IMR-90 (cell line): ENCODE results near the gene DRAXIN. TPM values are rescaled to one million over a fixed set of nuclear protein-coding genes. Genes with fewer than 3 reads are reported as not detected.

Experiments
- ATAC-seq: fragments of 200-7000 bp; cut with Tn5 transposase; 2 replicates; pipeline ENCODE4 v1.9.1; 2020; ENCODE audit warnings: low read depth, mild to moderate bottlenecking, moderate library complexity
- BruUV-seq: library from RNA; stranded (reverse); fragments of 400-500 nt; replicated peaks from 2 replicates; lab custom pipeline; 2021; lab: Mats Ljungman, UMichigan
- CTCF ChIA-PET: fragments of 300-600 bp; formaldehyde crosslinking; extraction: SDS; loops from one replicate; lab custom pipeline; 2021; ENCODE audit warnings: antibody characterized with exemption; lab: Yijun Ruan, JAX
- POLR2A ChIA-PET: fragments of 300-600 bp; sonication (Branson Sonifier 250); formaldehyde crosslinking; loops from one replicate; lab custom pipeline; 2022; ENCODE audit warnings: antibody characterized with exemption; ENCODE audit not compliant: unreplicated experiment; lab: Charles Lee
- DNase-seq: peaks from one replicate; pipeline ENCODE4 v3.0.0; 2013
- H2AFZ ChIP-seq: replicated peaks from 2 replicates; pipeline ENCODE3; 2013; ENCODE audit warnings: low read length, mild to moderate bottlenecking; ENCODE audit not compliant: poor library complexity
- H2AK5ac ChIP-seq: 2 replicates; pipeline ENCODE4 v1.6.1; 2013; ENCODE audit warnings: low read depth, low read length, inconsistent platforms
- H2AK9ac ChIP-seq: replicated peaks from 2 replicates; pipeline ENCODE3; 2013; ENCODE audit warnings: mild to moderate bottlenecking, low read depth, low read length, moderate library complexity; ENCODE audit not compliant: poor library complexity
- H2BK120ac ChIP-seq: 2 replicates; pipeline ENCODE4 v1.6.1; 2013; ENCODE audit warnings: low read depth, low read length, inconsistent platforms
- H2BK15ac ChIP-seq: 3 replicates; pipeline ENCODE4 v1.6.1; 2013; ENCODE audit warnings: low read depth, low read length, inconsistent platforms
- H2BK20ac ChIP-seq: 2 replicates; pipeline ENCODE4 v1.6.1; 2013; ENCODE audit warnings: low read depth, mild to moderate bottlenecking, inconsistent platforms, low read length, moderate library complexity
- H2BK5ac ChIP-seq: 2 replicates; pipeline ENCODE4 v1.6.1; 2013; ENCODE audit warnings: mild to moderate bottlenecking, low read depth, low read length, inconsistent platforms; ENCODE audit not compliant: poor library complexity, severe bottlenecking
- H3K14ac ChIP-seq: replicated peaks from 2 replicates; pipeline ENCODE4 v1.6.1; 2013; ENCODE audit warnings: low read depth, low read length, inconsistent platforms
- H3K18ac ChIP-seq: 2 replicates; pipeline ENCODE4 v1.6.1; 2013; ENCODE audit warnings: low read depth, low read length, control low read depth
- H3K23ac ChIP-seq: 2 replicates; pipeline ENCODE4 v1.6.1; 2013; ENCODE audit warnings: low read depth, low read length, inconsistent platforms
- H3K27ac ChIP-seq: 2 replicates; pipeline ENCODE4 v1.5.1; 2013; ENCODE audit warnings: mild to moderate bottlenecking, control low read depth, low read length; ENCODE audit not compliant: insufficient read depth
- H3K27me3 ChIP-seq: 2 replicates; pipeline ENCODE4 v1.6.1; 2013; ENCODE audit warnings: low read length; ENCODE audit not compliant: control insufficient read depth, insufficient read depth
- H3K36me3 ChIP-seq: 2 replicates; pipeline ENCODE4 v1.6.1; 2013; ENCODE audit warnings: low read length, mixed read lengths; ENCODE audit not compliant: control insufficient read depth, insufficient read depth
- H3K4ac ChIP-seq: 2 replicates; pipeline ENCODE4 v1.6.1; 2013; ENCODE audit warnings: low read depth, low read length, inconsistent platforms
- H3K4me1 ChIP-seq: 2 replicates; pipeline ENCODE4 v1.6.1; 2013; ENCODE audit warnings: low read length, mixed read lengths; ENCODE audit not compliant: control insufficient read depth, insufficient read depth
- H3K4me2 ChIP-seq: 2 replicates; pipeline ENCODE4 v1.6.1; 2013; ENCODE audit warnings: low read depth, mild to moderate bottlenecking, control low read depth, low read length, moderate library complexity
- H3K4me3 ChIP-seq: 2 replicates; pipeline ENCODE4 v1.5.1; 2013; ENCODE audit warnings: low read depth, mild to moderate bottlenecking, control low read depth, low read length, moderate library complexity; ENCODE audit not compliant: insufficient read depth
- H3K56ac ChIP-seq: 2 replicates; pipeline ENCODE4 v1.6.1; 2013; ENCODE audit warnings: low read length, inconsistent platforms; ENCODE audit not compliant: insufficient read depth; ENCODE audit errors: extremely low read depth
- H3K79me1 ChIP-seq, 2 experiments: 2 replicates each; pipeline ENCODE4 v1.6.1; 2013; ENCODE audit warnings: low read length in 2 of 2, inconsistent platforms in 1 of 2, low read depth in 1 of 2
- H3K9ac ChIP-seq: 2 replicates; pipeline ENCODE4 v1.6.1; 2013; ENCODE audit warnings: low read depth, low read length, control low read depth
- H3K9me1 ChIP-seq: 2 replicates; pipeline ENCODE4 v1.6.1; 2013; ENCODE audit warnings: low read length, inconsistent platforms; ENCODE audit not compliant: insufficient read depth
- H3K9me3 ChIP-seq: 2 replicates; pipeline ENCODE4 v1.6.1; 2013; ENCODE audit warnings: low read length; ENCODE audit not compliant: control insufficient read depth, insufficient read depth
- H4K20me1 ChIP-seq: 2 replicates; pipeline ENCODE4 v1.6.1; 2013; ENCODE audit warnings: low read length, inconsistent platforms; ENCODE audit not compliant: insufficient read depth
- H4K5ac ChIP-seq: 2 replicates; pipeline ENCODE4 v1.6.1; 2013; ENCODE audit warnings: mild to moderate bottlenecking, low read depth, low read length, control low read depth
- H4K8ac ChIP-seq, 2 experiments: 2 replicates each; pipeline ENCODE4 v1.6.1; 2013; ENCODE audit warnings: low read depth in 2 of 2, low read length in 2 of 2, control low read depth in 1 of 2, inconsistent platforms in 1 of 2
- H4K91ac ChIP-seq: 2 replicates; pipeline ENCODE4 v1.6.1; 2013; ENCODE audit warnings: low read depth, low read length, inconsistent platforms; ENCODE audit not compliant: insufficient read depth
- BHLHE40 ChIP-seq: fragments of 150-350 bp; IDR thresholded peaks from 2 replicates; pipeline ENCODE4 v1.6.1; 2016; ENCODE audit warnings: mild to moderate bottlenecking, low read depth, low read length
- CEBPB ChIP-seq: IDR thresholded peaks from 2 replicates; pipeline ENCODE4 v1.6.1; 2012; ENCODE audit warnings: low read depth, low read length, improper control_type of control experiment
- CHD1 ChIP-seq: IDR thresholded peaks from 2 replicates; pipeline ENCODE4 v1.6.1; 2012; ENCODE audit warnings: low read depth, low read length, improper control_type of control experiment
- FOS ChIP-seq: fragments of 150-350 bp; IDR thresholded peaks from 2 replicates; pipeline ENCODE4 v1.6.1; 2016; ENCODE audit warnings: low read depth, low read length
- MAFK ChIP-seq: IDR thresholded peaks from 2 replicates; pipeline ENCODE4 v1.6.1; 2012; ENCODE audit warnings: low read depth, low read length, improper control_type of control experiment
- MXI1 ChIP-seq: IDR thresholded peaks from 2 replicates; pipeline ENCODE4 v1.6.1; 2012; ENCODE audit warnings: low read depth, mild to moderate bottlenecking, low read length, moderate library complexity, borderline replicate concordance
- NFE2L2 ChIP-seq: fragments of 150-350 bp; IDR thresholded peaks from 2 replicates; pipeline ENCODE4 v1.6.1; 2016; ENCODE audit warnings: low read depth, mild to moderate bottlenecking, low read length
- POLR2A ChIP-seq: IDR thresholded peaks from 2 replicates; pipeline ENCODE4 v1.6.1; 2012; ENCODE audit warnings: mild to moderate bottlenecking, low read depth, low read length
- RAD21 ChIP-seq: IDR thresholded peaks from 2 replicates; pipeline ENCODE4 v1.6.1; 2012; ENCODE audit warnings: low read length, improper control_type of control experiment
- RCOR1 ChIP-seq: IDR thresholded peaks from 2 replicates; pipeline ENCODE4 v1.6.1; 2012; ENCODE audit warnings: mild to moderate bottlenecking, low read length, improper control_type of control experiment; ENCODE audit not compliant: insufficient replicate concordance
- RFX5 ChIP-seq: IDR thresholded peaks from 2 replicates; pipeline ENCODE4 v1.8.0; 2012; ENCODE audit warnings: low read depth, mild to moderate bottlenecking, low read length, moderate library complexity
- SMC3 ChIP-seq: fragments of 150-350 bp; IDR thresholded peaks from 2 replicates; pipeline ENCODE4 v1.6.1; 2016; ENCODE audit warnings: low read depth, mild to moderate bottlenecking, antibody characterized with exemption, low read length, moderate library complexity
- WGBS, 2 experiments: methylation state at CpG; one replicate each; pipeline versions ENCODE4 v1.1.5 to v1.1.7; 2013; ENCODE audit warnings: missing lambda C conversion rate in 2 of 2; ENCODE audit not compliant: insufficient read length in 1 of 2; ENCODE audit errors: extremely low coverage in 2 of 2; 5-methylcytosine and 5-hydroxymethylcytosine counted together
- dilution Hi-C: fragments of 300-500 bp; cut with HindIII; formaldehyde crosslinking; loops from one replicate; pipeline ENCODE4 v1.14.3; 2018; ENCODE audit warnings: low sequenced_read_pairs; ENCODE audit not compliant: unreplicated experiment
- in situ Hi-C: fragments of 300-500 bp; cut with MboI; formaldehyde crosslinking; loops from 3 replicates; pipeline ENCODE4 v1.14.3; 2019; ENCODE audit warnings: low sequenced_read_pairs, inconsistent platforms, mixed read lengths
- intact Hi-C: fragments of 100-400 bp; cut with micrococcal nuclease; formaldehyde crosslinking; loops from 2 replicates; pipeline ENCODE4 v1.10.0; 2022
- polyA plus RNA-seq, 3 experiments: library from polyadenylated mRNA; depleted of rRNA; stranded (reverse); fragments of >200 nt; gene quantifications; 2 replicates each; pipeline ENCODE4 v1.2.3, GENCODE V29; 2012; ENCODE audit warnings: low replicate concordance in 1 of 3
- total RNA-seq: library from RNA; depleted of rRNA; stranded (reverse); fragments of >200 nt; gene quantifications from 2 replicates; pipeline ENCODE4 v1.2.3, GENCODE V29; 2012
- TF ChIP-seq, protein P1 (sequence below): conservative IDR thresholded peaks from 2 replicates; pipeline ENCODE4 v1.5.1; 2012; ENCODE audit warnings: mild to moderate bottlenecking, low read depth, low read length, improper control_type of control experiment
- TF ChIP-seq, protein P2 (sequence below): fragments of 150-350 bp; IDR thresholded peaks from 2 replicates; pipeline ENCODE4 v1.6.1; 2017; ENCODE audit warnings: mild to moderate bottlenecking, antibody characterized with exemption, low read length, low read depth

Gene DRAXIN
- total and polyA plus RNA-seq, 2 of the 4 experiments (the other 2 are of a cell fraction): under 0.01 to 0.02 TPM

DNA sequence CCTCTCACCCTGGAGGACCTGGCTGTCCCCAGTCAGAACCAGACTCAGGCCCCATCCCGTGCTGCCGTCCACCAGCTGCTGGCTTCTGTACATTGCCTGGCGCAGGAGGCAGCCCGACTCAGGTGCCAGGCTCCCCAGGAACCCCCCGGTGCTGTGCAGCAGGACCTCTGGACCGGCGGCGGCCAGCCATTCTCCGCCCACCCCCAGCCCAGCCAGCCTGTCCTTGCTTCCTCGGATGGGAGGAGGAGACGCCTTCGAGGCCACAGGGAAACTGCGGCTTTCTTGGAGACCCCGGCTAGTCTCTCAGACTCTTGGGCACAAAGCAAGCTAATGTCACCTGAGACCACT lies 74.9 kb downstream of the DRAXIN start:
- in situ Hi-C loops: no loop called here
- no peak overlapping the region for H2BK15ac ChIP-seq
- no peaks in the 10 kb centered on the region for H3K36me3 ChIP-seq
- H3K23ac ChIP-seq: no peak overlapping the region
- no peak overlapping the region for H4K5ac ChIP-seq
- dilution Hi-C loops: no loop called here
- no peak overlapping the region for H4K91ac ChIP-seq
- no peak overlapping the region for H2BK120ac ChIP-seq
- no peak overlapping the region for H3K4me3 ChIP-seq
- 76% methylated on average over 5 of the region's 14 CpGs; no CpG with 5 or more reads in 1 of the 2 experiments for WGBS, 2 experiments
- peaks cover 1% of the 10 kb centered on the region; the same call in 1 of the 2 replicates for H3K4me1 ChIP-seq
- no TSS peak for BruUV-seq
- H3K9me1 ChIP-seq: no peaks in the 10 kb centered on the region
- ChIA-PET POLR2A (no interaction called here), CTCF (no interaction called here)
- no peak overlapping the region for H2AK9ac ChIP-seq
- H4K8ac ChIP-seq: no peak overlapping the region
- no peak overlapping the region for H3K9ac ChIP-seq
- ATAC-seq (no peak), DNase-seq (no peak)
- no peak overlapping the region for H3K56ac ChIP-seq
- no peaks in the 10 kb centered on the region for H4K20me1 ChIP-seq
- no peak overlapping the region for H3K27ac ChIP-seq
- no peak overlapping the region for H3K14ac ChIP-seq
- no peaks in the 10 kb centered on the region for H3K9me3 ChIP-seq
- no peak overlapping the region for H3K4ac ChIP-seq
- H3K79me1 ChIP-seq: no peaks in the 10 kb centered on the region
- no peak overlapping the region for H2BK20ac ChIP-seq
- H3K18ac ChIP-seq: no peak overlapping the region
- H2AFZ ChIP-seq: no peak overlapping the region
- H3K4me2 ChIP-seq: no peak overlapping the region
- TF ChIP-seq RFX5: no peak
- no peak for TF ChIP-seq CEBPB
- TF ChIP-seq, protein P1, sequence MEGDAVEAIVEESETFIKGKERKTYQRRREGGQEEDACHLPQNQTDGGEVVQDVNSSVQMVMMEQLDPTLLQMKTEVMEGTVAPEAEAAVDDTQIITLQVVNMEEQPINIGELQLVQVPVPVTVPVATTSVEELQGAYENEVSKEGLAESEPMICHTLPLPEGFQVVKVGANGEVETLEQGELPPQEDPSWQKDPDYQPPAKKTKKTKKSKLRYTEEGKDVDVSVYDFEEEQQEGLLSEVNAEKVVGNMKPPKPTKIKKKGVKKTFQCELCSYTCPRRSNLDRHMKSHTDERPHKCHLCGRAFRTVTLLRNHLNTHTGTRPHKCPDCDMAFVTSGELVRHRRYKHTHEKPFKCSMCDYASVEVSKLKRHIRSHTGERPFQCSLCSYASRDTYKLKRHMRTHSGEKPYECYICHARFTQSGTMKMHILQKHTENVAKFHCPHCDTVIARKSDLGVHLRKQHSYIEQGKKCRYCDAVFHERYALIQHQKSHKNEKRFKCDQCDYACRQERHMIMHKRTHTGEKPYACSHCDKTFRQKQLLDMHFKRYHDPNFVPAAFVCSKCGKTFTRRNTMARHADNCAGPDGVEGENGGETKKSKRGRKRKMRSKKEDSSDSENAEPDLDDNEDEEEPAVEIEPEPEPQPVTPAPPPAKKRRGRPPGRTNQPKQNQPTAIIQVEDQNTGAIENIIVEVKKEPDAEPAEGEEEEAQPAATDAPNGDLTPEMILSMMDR: no peak
- TF ChIP-seq, protein P2, sequence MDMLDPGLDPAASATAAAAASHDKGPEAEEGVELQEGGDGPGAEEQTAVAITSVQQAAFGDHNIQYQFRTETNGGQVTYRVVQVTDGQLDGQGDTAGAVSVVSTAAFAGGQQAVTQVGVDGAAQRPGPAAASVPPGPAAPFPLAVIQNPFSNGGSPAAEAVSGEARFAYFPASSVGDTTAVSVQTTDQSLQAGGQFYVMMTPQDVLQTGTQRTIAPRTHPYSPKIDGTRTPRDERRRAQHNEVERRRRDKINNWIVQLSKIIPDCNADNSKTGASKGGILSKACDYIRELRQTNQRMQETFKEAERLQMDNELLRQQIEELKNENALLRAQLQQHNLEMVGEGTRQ: no peak
- no peak for TF ChIP-seq MAFK
- TF ChIP-seq FOS: no peak
- TF ChIP-seq BHLHE40: no peak
- TF ChIP-seq RAD21: no peak
- TF ChIP-seq RCOR1: no peak
- no peak for TF ChIP-seq NFE2L2
- TF ChIP-seq POLR2A: no peak
- no peak for TF ChIP-seq MXI1
- no peak for TF ChIP-seq CHD1
- no peak for TF ChIP-seq SMC3
- peaks cover 36% of the 10 kb centered on the region for H3K27me3 ChIP-seq
- H2AK5ac ChIP-seq: no peak overlapping the region
- intact Hi-C loops: no loop called here
- no peak overlapping the region for H2BK5ac ChIP-seq
